Stimulated activated CD4-positive, alpha-beta T cell treated with anti-CD3 and anti-CD28 coated beads, TNF-alpha, amount 100 ng/mL, for 24 hours (primary cell): ENCODE data around the gene FANCD2.
"Not testable (repeated sequence)": the region's sequence is repeated elsewhere in the genome, so short reads cannot be mapped to it uniquely, and the experiment has no call there.

Experiments used
- DNase-seq, 3 experiments: peaks; one replicate each; pipeline ENCODE4 v3.0.0-alpha.2; 2020; ENCODE audit warnings: low read depth in 3 of 3

FANCD2 gene

GRCh38 chr3:10108091-10108490, 81.9 kb downstream of the FANCD2 start, which contains the start of gene FANCD2OS:
TSS of gene FANCD2OS (minus strand) at chr3:10108255. CDS start at chr3:10104774, 3,481 bp downstream.
- no peak for DNase-seq

- peak; percentile 86 to 94 (median 89) for DNase-seq
These were observed 89.3 kb downstream of the FANCD2 start, which contains the start of gene BRK1 for GRCh38 chr3:10115326-10116137. TSS of gene BRK1 (plus strand) at chr3:10115675. CDS start at chr3:10115702, 27 bp downstream.

- DNase-seq: no peak
These were observed 89.9 kb downstream of the FANCD2 start for GRCh38 chr3:10116138-10116460.

- DNase-seq: no peak
These were observed 90.7 kb downstream of the FANCD2 start for GRCh38 chr3:10116928-10117327.

- DNase-seq: no peak
These were observed 93.1 kb downstream of the FANCD2 start for GRCh38 chr3:10119376-10119775.

- DNase-seq: no peak
These were observed 94.8 kb downstream of the FANCD2 start for GRCh38 chr3:10121064-10121463.

GRCh38 chr3:10122724-10123123, 96.5 kb downstream of the FANCD2 start:
- DNase-seq: no peak

GRCh38 chr3:10135872-10136271, 109.6 kb downstream of the FANCD2 start:
- not testable (repeated sequence) for DNase-seq

- DNase-seq: no peak
These were observed 110.3 kb downstream of the FANCD2 start for GRCh38 chr3:10136426-10137005.

GRCh38 chr3:10137178-10137577, 110.9 kb downstream of the FANCD2 start:
- no peak for DNase-seq

- DNase-seq: no peak
These were observed 114.8 kb downstream of the FANCD2 start for GRCh38 chr3:10140996-10141546.

- peak in 1 of 3 experiments; percentile 18 for DNase-seq
These were observed 116.7 kb downstream of the FANCD2 start for GRCh38 chr3:10142707-10143560.

- no peak for DNase-seq
These were observed 119.4 kb downstream of the FANCD2 start for GRCh38 chr3:10145685-10146084.

GRCh38 chr3:10149226-10149625, 123.0 kb downstream of the FANCD2 start:
- DNase-seq: no peak

GRCh38 chr3:10150987-10151386, 124.8 kb downstream of the FANCD2 start:
- no peak for DNase-seq
